Inflammatory macrophage treated with lipopolysaccharide for 1 hour (primary cell): Measurements from ENCODE around the gene GRIA1.

Experiments used
- DNase-seq, 2 donors: peaks; one replicate each; pipeline ENCODE4 v3.0.0-alpha.2; 2020 to 2022

GRIA1 gene

GRCh38 chr5:153490118-153491037 is at the start of gene GRIA1:
Gene GRIA1, plus strand, starts transcription at chr5:153490670.
- DNase-seq, result no peak

DNA sequence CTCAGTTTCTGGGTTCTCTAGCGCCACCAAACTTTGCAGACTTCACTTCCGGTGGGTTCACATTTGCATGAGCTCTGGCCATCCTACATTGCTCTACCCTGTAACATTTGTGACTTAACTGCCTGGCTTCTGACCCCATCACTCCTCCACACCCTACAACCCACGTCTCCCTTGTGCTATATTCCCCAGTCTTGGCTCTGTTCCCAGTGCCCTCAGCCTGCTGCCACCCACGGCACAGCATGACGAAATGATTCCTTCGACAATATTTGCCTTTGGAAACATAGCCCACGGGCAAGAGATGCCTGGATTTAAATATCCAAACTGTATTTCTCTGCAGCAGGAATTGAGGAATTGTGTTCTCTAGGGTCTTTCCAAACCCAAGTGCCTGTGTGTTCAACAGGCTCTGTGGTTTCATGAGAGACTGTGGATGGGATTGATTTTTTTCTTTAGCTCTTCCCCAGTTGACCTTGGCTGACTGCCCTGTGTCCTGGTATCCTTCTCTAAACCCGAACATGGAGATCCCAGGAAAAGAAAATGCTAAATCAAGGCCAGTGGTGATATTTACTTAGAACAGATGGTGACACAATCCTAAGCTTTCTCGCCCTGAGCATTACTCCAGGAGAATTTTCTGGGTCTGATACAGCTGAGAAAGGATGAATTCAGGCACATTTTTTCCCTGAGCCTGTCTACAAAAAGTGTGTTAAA is 44.4 kb upstream of the GRIA1 start:
- DNase-seq, result peak; percentile 1

GRCh38 chr5:153447534-153447933 is 42.9 kb upstream of the GRIA1 start:
- no peak for DNase-seq

DNA sequence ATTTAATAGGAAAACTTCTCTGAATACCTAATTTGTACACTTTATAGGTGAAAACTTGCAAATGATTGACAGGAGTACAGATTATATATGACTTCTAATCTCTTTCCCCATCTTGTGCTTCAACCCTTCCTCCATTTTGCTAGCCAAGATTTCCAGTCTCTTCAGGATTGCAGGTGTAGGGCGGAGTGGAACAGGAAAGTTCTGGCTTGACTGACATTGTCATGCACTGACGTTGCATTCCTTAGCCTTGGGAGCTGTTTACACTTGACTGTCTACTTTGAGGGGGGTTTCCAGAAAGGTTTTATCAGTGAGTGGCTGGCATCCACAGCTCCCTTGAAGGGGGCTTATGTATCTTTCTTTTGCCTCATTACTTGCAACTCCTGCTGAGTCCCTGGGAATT is 34.1 kb upstream of the GRIA1 start:
- DNase-seq, result no peak

DNA sequence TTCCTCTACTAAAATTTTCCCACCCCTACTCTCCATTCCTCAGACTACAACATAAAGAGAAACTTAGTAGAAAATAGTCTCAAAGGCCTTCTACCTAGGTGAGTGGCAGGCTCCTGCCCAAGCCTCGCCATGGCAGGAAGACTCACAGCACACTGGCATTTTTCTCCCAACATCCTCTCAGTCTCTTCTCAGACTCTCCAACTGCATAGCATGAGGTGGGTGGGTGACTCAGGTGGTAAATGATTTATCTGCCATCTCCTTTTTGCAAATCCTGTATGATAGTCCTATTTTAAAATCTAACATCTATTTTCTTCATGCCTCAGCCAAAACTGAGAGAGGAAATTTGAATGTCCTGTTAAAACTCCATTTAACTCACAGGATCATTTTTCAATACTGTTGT is 33.5 kb upstream of the GRIA1 start:
- no peak for DNase-seq

- DNase-seq, result no peak
These were observed 32.2 kb upstream of the GRIA1 start for GRCh38 chr5:153458268-153458667.

DNA sequence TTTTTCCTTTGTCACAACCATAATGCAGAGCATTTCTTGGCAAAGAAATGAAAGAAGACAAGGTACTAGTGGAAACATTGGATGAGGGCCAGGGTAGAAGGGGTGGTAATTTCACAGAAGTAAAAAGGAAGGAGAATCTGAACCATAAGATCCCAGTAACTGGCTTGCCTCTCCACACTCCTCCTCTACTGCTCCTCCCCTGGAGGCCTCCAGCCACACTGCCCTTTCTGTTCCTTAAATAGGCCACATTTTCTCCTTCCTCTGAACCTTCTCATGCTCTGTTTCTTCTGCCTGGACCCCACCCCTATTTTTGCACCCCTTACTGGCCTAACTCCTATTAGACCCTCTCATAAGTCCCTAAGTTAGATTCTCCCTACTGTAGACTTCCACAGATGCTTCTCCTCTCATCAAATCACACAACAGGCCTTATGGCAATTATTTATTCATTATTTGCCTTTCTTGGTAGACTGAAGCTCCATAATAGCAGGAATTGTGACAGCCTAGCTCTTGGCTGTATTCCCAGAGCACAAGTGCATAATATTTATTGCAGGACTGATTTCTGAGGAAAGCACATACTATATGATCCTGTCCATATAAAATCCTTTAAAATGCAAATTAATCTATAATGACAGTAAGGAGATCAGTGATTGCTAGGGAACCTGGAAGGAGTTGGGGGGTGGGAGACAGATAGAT is 31.3 kb upstream of the GRIA1 start:
- no peak for DNase-seq

DNA sequence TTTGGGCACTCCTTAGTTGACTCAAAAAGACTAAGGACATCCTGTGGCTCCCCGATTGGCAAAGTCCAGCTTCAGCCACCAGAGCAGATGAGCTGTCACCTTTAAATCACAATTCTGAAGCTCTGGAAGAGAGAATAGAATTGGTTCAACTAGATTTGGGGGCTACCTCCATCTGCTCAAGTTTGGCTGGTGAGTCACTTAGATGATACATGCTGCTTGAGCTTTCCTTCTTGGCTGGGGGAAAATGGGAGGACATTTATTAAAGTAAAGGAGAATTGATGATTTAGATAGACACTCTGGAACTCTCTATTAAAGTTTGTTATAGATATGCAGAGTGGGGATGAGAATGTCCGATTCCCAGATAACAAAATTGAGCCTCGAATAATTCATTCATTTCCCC is 30.0 kb upstream of the GRIA1 start:
- DNase-seq, result no peak

DNA sequence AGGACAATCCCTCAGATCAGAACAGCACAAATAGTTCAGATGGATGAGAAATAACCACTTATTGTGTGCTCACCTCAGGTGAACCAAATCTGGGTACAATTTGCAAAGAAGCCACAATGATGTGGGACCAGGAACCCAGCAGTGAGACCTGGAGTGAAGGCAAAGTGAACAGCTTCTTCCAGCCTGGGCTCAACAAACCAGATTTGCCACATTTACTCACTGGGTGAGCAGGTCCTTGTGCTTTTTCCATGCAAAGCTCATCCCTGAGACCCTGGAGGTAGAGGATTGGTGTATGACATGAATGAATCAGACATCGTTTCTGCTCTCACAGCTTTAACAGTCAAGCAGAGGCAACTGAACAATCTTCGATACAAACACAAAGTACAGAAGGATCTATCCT is 29.1 kb upstream of the GRIA1 start:
- no peak for DNase-seq

- DNase-seq, result no peak
These were observed 26.7 kb upstream of the GRIA1 start for GRCh38 chr5:153463806-153464205.

DNA sequence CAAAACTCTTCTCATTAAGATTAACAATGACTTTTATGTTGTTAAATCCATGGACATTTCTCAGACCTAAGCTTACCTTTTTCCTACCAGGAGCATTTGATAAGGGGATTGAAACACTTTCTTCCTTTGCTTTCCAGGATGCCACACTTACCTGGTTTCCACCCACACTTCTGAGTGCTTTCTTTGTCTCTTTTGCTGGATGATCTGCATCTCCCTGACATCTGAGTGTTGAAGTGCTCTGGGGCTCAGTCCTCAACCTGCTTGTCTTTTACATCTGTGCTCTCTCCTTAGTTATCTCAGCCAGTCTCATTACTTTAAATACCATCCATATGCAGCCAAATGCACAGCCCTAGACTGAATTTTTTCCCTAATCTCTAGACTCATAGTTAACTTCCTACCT is 22.9 kb upstream of the GRIA1 start:
- no peak for DNase-seq

- DNase-seq, result no peak
These were observed 21.0 kb upstream of the GRIA1 start for GRCh38 chr5:153469423-153469822.

DNA sequence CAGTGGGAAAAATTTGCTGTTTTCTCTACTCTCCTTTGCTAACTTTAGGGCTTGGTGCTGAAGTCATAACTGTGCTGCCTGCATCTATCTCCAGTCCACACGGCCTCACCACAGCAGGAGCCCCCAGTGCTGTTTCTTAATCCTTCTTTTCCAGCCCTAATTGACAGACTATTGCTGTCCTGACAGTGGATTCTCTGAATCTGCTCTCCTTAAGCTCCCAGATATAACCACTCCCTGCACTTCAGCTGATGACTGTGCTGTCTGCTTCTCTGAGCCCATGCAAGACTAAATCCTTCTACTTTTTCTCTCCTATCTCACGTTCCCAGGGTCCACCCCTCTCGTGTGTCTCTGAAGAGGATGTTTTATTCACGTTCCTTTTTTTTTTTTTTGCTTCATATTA is 19.7 kb upstream of the GRIA1 start:
- DNase-seq, result no peak

DNA sequence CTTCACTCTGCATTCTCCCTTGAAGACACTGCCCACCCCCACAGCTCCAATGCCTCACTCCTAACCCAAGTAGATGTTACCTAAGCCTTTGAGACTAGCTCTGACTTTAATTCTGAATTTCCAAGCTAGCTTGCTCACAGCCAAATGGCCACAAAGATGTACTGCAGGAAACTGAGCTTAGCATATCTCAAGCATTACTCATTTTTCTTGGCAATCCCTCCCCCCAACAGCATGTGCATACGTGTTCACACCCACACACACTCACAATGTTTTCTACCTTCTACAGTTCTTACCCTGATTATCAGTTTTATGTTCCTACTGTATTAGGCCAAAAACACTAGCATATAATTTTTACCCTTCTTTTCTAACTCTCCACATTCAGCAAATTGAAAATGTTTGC is 13.7 kb upstream of the GRIA1 start:
- DNase-seq, result no peak

DNA sequence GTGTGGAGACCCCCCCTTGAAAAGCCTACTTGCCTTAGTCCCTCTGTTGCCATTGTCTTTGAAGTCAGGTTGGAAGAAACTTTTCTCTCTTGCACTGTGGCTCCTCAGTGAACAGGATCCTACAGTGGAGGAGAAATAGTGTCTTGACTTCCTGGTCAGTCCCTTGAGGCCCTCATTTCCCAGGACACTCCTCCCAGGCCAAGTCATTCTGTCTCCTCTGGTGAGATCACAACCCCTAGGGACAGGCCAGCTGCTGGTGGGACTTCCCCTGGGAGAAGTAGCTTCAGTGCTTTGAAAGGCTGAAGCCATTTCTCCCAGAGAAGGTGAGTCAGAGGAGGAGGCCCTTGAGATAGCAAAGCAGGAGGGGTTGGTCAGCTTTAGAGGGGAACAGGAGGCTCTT is 10.1 kb upstream of the GRIA1 start:
- DNase-seq, result no peak

GRCh38 chr5:153483482-153483881 is 7.0 kb upstream of the GRIA1 start:
- no peak for DNase-seq

DNA sequence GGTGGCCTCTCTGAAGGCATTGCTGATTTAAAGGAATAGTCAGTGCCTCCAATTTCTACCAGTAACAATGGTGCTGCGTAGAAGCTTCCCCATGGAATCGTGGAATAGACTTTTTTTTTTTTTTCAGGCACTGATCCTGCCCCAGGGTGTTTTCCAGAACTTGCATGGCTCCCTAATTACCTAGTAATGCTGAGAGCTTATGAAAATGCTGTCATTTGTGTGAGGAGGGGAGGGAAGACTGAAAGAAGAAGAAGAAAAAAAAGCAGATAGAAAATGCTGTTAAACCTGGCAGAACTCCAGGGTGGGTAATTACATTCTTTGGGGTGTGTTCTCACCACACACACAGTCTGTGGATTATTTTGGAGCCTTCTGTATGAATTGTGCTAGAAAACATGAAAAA is 4.8 kb upstream of the GRIA1 start:
- DNase-seq, result no peak

DNA sequence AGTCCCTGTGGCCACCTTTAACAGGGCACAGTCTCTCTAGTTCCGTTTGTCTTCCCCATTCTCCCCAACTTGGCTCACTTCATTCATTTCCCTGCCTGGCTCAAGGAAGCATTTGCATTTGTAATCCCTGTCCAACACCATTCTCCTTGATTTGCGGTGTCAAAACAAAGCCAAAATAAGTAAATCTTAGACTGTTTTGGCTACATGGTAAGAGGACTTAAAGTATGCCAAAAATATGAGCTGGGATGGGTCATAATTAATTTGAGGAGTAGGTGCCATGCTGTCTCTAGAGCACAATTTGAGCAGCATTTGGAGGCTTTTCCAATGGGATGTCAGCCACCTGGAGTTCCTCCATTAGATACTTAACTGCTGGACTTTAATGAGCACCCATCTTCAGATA is 3.7 kb upstream of the GRIA1 start:
- DNase-seq, result no peak

GRCh38 chr5:153489611-153490010 is 859 bp upstream of the GRIA1 start:
- no peak for DNase-seq

DNA sequence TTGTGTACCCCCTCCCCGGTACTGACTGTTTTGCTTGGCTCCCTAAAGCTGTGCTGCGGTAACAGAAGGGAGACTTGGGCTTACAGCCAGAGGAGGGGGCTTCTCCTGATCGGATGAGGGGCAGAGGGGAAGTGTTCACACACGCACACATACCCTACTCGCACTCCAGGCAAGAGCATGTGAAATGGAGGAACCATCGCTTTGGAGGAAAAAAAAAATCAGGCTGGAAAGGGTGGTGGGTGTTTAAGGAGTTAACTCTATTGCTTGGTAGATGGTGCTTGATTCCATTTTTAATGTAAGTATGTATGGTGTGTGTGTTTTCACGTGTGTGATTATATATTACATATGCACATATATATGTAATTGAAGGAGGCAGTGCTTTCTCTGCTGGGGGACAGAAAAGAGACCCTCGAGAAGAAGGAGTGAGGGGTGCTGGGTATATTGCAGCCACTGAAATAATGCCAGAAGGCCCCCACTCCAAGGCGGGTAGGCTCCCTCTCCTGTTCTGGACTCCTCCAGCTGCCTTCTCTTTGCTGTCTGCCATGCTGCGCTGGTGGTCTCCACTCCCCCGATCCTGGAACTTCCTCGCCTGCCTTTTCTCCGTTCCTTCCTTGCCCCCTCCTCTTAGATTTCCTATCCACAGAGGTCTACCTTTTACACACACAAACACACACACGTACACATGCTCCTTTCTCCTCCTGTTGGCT is 721 bp downstream of the GRIA1 start:
- DNase-seq, result no peak

GRCh38 chr5:153491856-153492255 is 1.4 kb downstream of the GRIA1 start:
- no peak for DNase-seq

- DNase-seq, result peak in 1 of 2 donors; percentile 4
These were observed 6.4 kb downstream of the GRIA1 start for GRCh38 chr5:153496835-153497234.

DNA sequence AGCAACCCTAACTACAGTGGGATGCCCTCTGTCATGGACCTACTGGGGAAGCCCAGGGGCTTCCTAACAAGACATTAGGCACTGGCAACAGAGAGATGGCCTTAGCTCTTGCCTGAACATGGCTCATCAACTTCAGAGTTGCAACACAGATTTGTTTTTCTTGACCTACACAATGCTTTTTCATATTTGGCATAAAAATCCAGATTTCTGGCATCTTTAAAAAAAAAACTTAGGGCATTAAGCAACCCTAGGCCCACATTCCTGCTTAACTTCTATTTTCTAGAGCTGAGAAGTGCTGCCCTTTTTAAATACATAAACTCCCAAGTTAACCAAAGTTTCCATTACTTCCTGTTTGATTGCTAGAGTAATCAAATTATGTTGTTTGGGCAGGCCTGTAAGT is 8.0 kb downstream of the GRIA1 start:
- DNase-seq, result no peak
